Measurements from ENCODE around the gene ROR2. TPM values are rescaled to one million over a fixed set of nuclear protein-coding genes. Genes with fewer than 3 reads are reported as not detected.
A peak's percentile ranks its signal among the peaks of the same experiment; 100 is the strongest.

The ROR2 gene
- total and polyA plus RNA-seq, 4 donors = 0.13 to 0.84 (median 0.52) TPM

GRCh38 chr9:91907484-91908292 is 42.3 kb downstream of the ROR2 start (continued):
- TF ChIP-seq, protein P1, sequence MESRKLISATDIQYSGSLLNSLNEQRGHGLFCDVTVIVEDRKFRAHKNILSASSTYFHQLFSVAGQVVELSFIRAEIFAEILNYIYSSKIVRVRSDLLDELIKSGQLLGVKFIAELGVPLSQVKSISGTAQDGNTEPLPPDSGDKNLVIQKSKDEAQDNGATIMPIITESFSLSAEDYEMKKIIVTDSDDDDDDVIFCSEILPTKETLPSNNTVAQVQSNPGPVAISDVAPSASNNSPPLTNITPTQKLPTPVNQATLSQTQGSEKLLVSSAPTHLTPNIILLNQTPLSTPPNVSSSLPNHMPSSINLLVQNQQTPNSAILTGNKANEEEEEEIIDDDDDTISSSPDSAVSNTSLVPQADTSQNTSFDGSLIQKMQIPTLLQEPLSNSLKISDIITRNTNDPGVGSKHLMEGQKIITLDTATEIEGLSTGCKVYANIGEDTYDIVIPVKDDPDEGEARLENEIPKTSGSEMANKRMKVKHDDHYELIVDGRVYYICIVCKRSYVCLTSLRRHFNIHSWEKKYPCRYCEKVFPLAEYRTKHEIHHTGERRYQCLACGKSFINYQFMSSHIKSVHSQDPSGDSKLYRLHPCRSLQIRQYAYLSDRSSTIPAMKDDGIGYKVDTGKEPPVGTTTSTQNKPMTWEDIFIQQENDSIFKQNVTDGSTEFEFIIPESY (IDR thresholded peaks at IDR 0.05) = no peak
- TF ChIP-seq TAF1 (conservative IDR thresholded peaks at IDR 0.05) = no peak
- no peak for TF ChIP-seq EGR1 (IDR thresholded peaks at IDR 0.05; ENCODE audit: low read depth in 2 of 2)
- no peak for TF ChIP-seq RAD21 (IDR thresholded peaks at IDR 0.05)
- TF ChIP-seq YY1 (IDR thresholded peaks at IDR 0.05) = no peak
- TF ChIP-seq SP1 (IDR thresholded peaks at IDR 0.05) = no peak
- no peak for TF ChIP-seq JUND (IDR thresholded peaks at IDR 0.05)
- TF ChIP-seq HNF4G (IDR thresholded peaks at IDR 0.05) = no peak

- Histone ChIP-seq H3K27ac (ENCODE audit: low read depth in 1 of 2, low read length in 2 of 2) (no peak overlapping the region), H3K4me3 (ENCODE audit: low read depth in 1 of 3, low read length in 3 of 3) (peak overlapping the region in 2 of 3 donors; percentile 2 to 4)
- WGBS = 31% methylated on average over 11 of the region's 11 CpGs
These were observed 44.0 kb downstream of the ROR2 start for GRCh38 chr9:91905991-91906469.

More at GRCh38 chr9:91905991-91906469, 44.0 kb downstream of the ROR2 start:
- H3K27me3 ChIP-seq (ENCODE audit: control insufficient read depth in 4 of 4, insufficient read depth in 4 of 4, low read length in 3 of 4) = peaks cover 0 to 2% (median 0%) of the 10 kb centered on the region in 4 donors
- no peaks in the 10 kb centered on the region for H3K9me3 ChIP-seq (ENCODE audit: control insufficient read depth in 4 of 4, low read length in 3 of 4)
- peaks cover 0 to 6% (median 0%) of the 10 kb centered on the region in 4 donors for H3K4me1 ChIP-seq (ENCODE audit: control insufficient read depth in 4 of 4, insufficient read depth in 4 of 4, low read length in 3 of 4)
- H3K9ac ChIP-seq (ENCODE audit: low read depth in 1 of 2, low read length in 2 of 2) = no peak overlapping the region
- peak; percentile 60 for DNase-seq (ENCODE audit: low spot score)
- TF ChIP-seq HNF4A (conservative IDR thresholded peaks at IDR 0.05) (no peak), SP1 (IDR thresholded peaks at IDR 0.05) (no peak), RXRA (IDR thresholded peaks at IDR 0.05) (no peak), JUND (IDR thresholded peaks at IDR 0.05) (no peak), YY1 (IDR thresholded peaks at IDR 0.05) (no peak), HNF4G (IDR thresholded peaks at IDR 0.05) (no peak), NR2F2 (IDR thresholded peaks at IDR 0.05) (no peak), EGR1 (IDR thresholded peaks at IDR 0.05; ENCODE audit: low read depth in 2 of 2) (no peak), FOXA2 (IDR thresholded peaks at IDR 0.05) (no peak), REST (IDR thresholded peaks at IDR 0.05) (no peak), FOXA1 (IDR thresholded peaks at IDR 0.05) (no peak), MAX (IDR thresholded peaks at IDR 0.05) (no peak)
- TF ChIP-seq, protein P2, sequence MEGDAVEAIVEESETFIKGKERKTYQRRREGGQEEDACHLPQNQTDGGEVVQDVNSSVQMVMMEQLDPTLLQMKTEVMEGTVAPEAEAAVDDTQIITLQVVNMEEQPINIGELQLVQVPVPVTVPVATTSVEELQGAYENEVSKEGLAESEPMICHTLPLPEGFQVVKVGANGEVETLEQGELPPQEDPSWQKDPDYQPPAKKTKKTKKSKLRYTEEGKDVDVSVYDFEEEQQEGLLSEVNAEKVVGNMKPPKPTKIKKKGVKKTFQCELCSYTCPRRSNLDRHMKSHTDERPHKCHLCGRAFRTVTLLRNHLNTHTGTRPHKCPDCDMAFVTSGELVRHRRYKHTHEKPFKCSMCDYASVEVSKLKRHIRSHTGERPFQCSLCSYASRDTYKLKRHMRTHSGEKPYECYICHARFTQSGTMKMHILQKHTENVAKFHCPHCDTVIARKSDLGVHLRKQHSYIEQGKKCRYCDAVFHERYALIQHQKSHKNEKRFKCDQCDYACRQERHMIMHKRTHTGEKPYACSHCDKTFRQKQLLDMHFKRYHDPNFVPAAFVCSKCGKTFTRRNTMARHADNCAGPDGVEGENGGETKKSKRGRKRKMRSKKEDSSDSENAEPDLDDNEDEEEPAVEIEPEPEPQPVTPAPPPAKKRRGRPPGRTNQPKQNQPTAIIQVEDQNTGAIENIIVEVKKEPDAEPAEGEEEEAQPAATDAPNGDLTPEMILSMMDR (IDR thresholded peaks at IDR 0.05; ENCODE audit: low read depth, low read length, missing input control) = no peak
- TF ChIP-seq, protein P1 (IDR thresholded peaks at IDR 0.05) = no peak
- H3K36me3 ChIP-seq (ENCODE audit: control insufficient read depth in 4 of 4, insufficient read depth in 3 of 4, low read depth in 1 of 4, low read length in 3 of 4) = no peaks in the 10 kb centered on the region

Data from liver (tissue), 9 donors.